K562 (cell line): ENCODE measurements around the gene DCAF15.

ENCODE experiments used
- LEF1 ChIP-seq: fragments of 450-650 bp; IDR thresholded peaks from 2 replicates; pipeline ENCODE4 v1.6.1; 2016; ENCODE audit warnings: mild to moderate bottlenecking
- PREB ChIP-seq: sonication (generic); formaldehyde crosslinking; IDR thresholded peaks from 2 replicates; pipeline ENCODE4 v1.8.1; 2023; ENCODE audit warnings: mild to moderate bottlenecking, missing genetic modification reagents

GRCh38 chr19:13963603-13964105, 11.3 kb downstream of the DCAF15 start:
- TF ChIP-seq PREB (CRISPR knock-in tag) (no peak), LEF1 (no peak)
